ENCODE data around the gene ERO1A.

DNA sequence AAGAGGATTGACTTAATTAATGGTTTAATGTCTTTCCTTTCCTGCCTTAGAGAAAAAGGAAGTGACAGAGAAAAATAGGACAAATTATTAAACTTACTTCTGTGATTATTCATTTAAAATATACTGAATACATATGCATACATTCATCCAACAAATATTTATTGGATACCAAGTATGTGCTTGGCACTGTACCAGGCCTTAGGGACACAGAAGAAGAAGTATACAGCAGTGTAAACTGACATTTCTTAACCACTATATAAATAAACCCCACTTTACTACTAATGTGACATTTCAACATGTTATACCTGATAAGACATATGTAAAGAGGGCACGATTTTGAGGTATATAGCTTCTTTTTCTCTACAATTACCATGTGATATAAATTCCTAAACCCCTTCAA lies 53.6 kb downstream of the ERO1A start:
- TF ChIP-seq JUND (IDR thresholded peaks at IDR 0.05) = no peak
- TF ChIP-seq, protein P1, sequence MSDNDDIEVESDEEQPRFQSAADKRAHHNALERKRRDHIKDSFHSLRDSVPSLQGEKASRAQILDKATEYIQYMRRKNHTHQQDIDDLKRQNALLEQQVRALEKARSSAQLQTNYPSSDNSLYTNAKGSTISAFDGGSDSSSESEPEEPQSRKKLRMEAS (IDR thresholded peaks at IDR 0.05) = no peak
- TF ChIP-seq, protein P2, sequence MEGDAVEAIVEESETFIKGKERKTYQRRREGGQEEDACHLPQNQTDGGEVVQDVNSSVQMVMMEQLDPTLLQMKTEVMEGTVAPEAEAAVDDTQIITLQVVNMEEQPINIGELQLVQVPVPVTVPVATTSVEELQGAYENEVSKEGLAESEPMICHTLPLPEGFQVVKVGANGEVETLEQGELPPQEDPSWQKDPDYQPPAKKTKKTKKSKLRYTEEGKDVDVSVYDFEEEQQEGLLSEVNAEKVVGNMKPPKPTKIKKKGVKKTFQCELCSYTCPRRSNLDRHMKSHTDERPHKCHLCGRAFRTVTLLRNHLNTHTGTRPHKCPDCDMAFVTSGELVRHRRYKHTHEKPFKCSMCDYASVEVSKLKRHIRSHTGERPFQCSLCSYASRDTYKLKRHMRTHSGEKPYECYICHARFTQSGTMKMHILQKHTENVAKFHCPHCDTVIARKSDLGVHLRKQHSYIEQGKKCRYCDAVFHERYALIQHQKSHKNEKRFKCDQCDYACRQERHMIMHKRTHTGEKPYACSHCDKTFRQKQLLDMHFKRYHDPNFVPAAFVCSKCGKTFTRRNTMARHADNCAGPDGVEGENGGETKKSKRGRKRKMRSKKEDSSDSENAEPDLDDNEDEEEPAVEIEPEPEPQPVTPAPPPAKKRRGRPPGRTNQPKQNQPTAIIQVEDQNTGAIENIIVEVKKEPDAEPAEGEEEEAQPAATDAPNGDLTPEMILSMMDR (IDR thresholded peaks at IDR 0.05 in 2 of 3, conservative IDR thresholded peaks at IDR 0.05 in 1 of 3; ENCODE audit: borderline replicate concordance in 1 of 3, insufficient read depth in 1 of 3, low read depth in 2 of 3, low read length in 2 of 3) = no peak
- no peak for TF ChIP-seq RAD21 (IDR thresholded peaks at IDR 0.05; ENCODE audit: low read depth)
